ENCODE measurements around the gene PARP16. TPM values are rescaled to one million over a fixed set of nuclear protein-coding genes. Genes with fewer than 3 reads are reported as not detected.

The PARP16 gene
- total RNA-seq, 2 experiments from 2014 or later = 17.9 to 20.1 TPM

DNA sequence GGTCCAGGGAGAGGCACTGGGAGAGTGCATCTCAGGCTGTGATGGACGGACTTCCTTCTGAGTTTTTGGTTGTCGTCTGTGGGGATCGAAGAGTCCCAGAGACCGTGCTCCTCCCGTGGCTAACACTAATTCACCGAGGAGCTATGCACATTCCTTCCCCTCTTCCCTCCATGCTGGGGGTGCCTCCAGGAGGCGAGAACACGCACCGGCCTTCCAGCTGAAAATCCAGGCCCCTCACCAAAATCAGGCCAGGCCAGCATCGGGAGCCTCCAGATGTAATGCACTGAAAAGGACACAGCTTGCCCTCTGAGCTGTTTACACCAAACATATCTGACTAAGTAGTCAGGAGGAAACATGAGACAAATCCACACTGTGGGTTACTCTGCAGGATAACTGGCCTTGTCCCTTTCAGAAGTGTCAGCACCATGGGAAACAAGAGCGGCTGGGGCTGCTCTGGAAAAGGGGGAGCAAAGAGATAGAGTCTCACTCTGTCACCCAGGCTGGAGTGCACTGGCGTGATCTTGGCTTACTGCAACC lies 23.3 kb upstream of the PARP16 start:
- no peaks in the 10 kb centered on the region for H3K9me3 Mint-ChIP-seq (ENCODE audit: low read depth)
- POLR2A ChIA-PET = interaction anchor here (0.5 kb wide), 1 partner anchor 72 kb away, joined by 4 read pairs; no protein-coding TSS in a partner anchor
- no peak overlapping the region for H3K27ac Mint-ChIP-seq
- H3K36me3 Mint-ChIP-seq (ENCODE audit: low read depth) = no peaks in the 10 kb centered on the region
- ATAC-seq (no peak), DNase-seq (no peak)
- peaks cover 14% of the 10 kb centered on the region for H3K4me1 Mint-ChIP-seq
- peaks cover 2% of the 10 kb centered on the region for H3K27me3 Mint-ChIP-seq
- no peak overlapping the region for H3K4me3 Mint-ChIP-seq
- intact Hi-C loops (cut with DNase I, micrococcal nuclease) = loop anchor here (5.0 to 10.0 kb wide), 4 partner anchors 222 to 1195 kb away; partner anchors contain the start of genes HACD3 (in 1 of the 2), MAP2K1 (in 1 of the 2), RPL4 (in 1 of the 2) and ZWILCH (in 1 of the 2)
- CTCF ChIA-PET = interaction anchor here (0.5 to 1.2 kb wide), 2 partner anchors 10 to 73 kb away, joined by 3 read pairs; no protein-coding TSS in a partner anchor

DNA sequence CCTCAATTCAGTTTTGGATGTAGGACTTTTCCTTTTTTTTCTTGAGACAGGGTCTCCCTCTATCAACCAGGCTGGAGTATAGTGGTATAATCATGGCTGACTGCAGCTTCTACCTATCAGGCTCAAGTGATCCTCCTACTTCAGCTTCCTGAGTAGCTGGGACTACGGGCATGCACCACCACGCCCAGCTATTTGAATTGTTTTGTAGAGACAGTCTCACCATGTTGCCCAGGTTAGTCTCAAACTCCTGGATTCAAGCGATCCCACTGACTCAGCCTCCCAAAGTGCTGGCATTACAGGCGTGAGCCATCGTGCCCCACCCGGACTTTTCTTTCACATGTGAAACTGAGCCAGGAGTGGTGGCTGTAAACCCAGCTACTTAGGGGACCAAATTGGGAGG lies 21.3 kb upstream of the PARP16 start:
- Mint-ChIP-seq H3K9me3 (ENCODE audit: low read depth) (no peaks in the 10 kb centered on the region), H3K27me3 (peaks cover 2% of the 10 kb centered on the region), H3K36me3 (ENCODE audit: low read depth) (no peaks in the 10 kb centered on the region), H3K4me3 (no peak overlapping the region), H3K4me1 (peaks cover 25% of the 10 kb centered on the region), H3K27ac (no peak overlapping the region)
- ATAC-seq (no peak), DNase-seq (no peak)
- intact Hi-C loops (cut with DNase I, micrococcal nuclease) = loop anchor here (5.0 to 10.0 kb wide), 4 partner anchors 224 to 1197 kb away; partner anchors contain the start of genes HACD3 (in 1 of the 2), MAP2K1 (in 1 of the 2), RPL4 (in 1 of the 2) and ZWILCH (in 1 of the 2)
- POLR2A ChIA-PET = no interaction called here
- CTCF ChIA-PET = interaction anchor here (0.7 kb wide), 1 partner anchor 23 kb away, joined by 3 read pairs; no protein-coding TSS in a partner anchor

DNA sequence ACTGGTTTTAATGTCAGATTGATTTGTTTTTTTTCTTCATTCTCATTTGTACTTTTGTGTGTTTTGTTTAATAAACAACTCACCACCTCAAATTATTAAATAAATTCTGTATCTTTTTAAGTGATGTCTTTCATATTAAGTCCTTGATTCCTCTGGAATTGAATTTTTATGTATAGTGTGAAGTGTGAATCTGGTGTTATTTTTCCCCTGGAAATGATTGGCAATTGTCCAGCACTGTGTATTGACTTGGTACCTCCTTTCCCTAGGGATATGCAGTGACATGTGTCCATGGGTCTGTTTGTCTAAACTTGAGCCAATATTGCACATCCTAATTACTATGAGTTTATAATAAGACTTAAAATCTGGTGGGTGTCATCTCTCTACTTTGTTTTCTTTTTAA lies 19.9 kb upstream of the PARP16 start:
- no peak overlapping the region for H3K27ac Mint-ChIP-seq
- H3K27me3 Mint-ChIP-seq = no peaks in the 10 kb centered on the region
- ChIA-PET CTCF (interaction anchor here (0.7 to 2.5 kb wide), 2 partner anchors 12 to 21 kb away, joined by 3 to 6 read pairs; no protein-coding TSS in a partner anchor), POLR2A (interaction anchor here (0.7 to 2.9 kb wide), 4 partner anchors 10 to 121 kb away, joined by 6 to 137 read pairs (median 41); partner anchors contain the start of genes CLPX and PARP16)
- DNase-seq (no peak), ATAC-seq (no peak)
- H3K36me3 Mint-ChIP-seq (ENCODE audit: low read depth) = no peaks in the 10 kb centered on the region
- H3K4me1 Mint-ChIP-seq = peaks cover 25% of the 10 kb centered on the region
- H3K4me3 Mint-ChIP-seq = no peak overlapping the region
- H3K9me3 Mint-ChIP-seq (ENCODE audit: low read depth) = no peaks in the 10 kb centered on the region
- intact Hi-C loops (cut with DNase I, micrococcal nuclease) = loop anchor here (5.0 to 10.0 kb wide), 4 partner anchors 226 to 1198 kb away; partner anchors contain the start of genes HACD3 (in 1 of the 2), MAP2K1 (in 1 of the 2), RPL4 (in 1 of the 2) and ZWILCH (in 1 of the 2)

- ChIA-PET CTCF (interaction anchor here (0.6 to 2.5 kb wide), 4 partner anchors 9 to 424 kb away, joined by 3 to 15 read pairs (median 4); partner anchors contain the start of gene PARP16), POLR2A (interaction anchor here (0.7 to 2.9 kb wide), 11 partner anchors 8 to 564 kb away, joined by 5 to 137 read pairs (median 12); partner anchors contain the start of genes CLPX, PARP16, RAB11A and RNU5A-1)
- intact Hi-C loops (cut with DNase I, micrococcal nuclease) = loop anchor here (2.0 to 10.0 kb wide), 9 partner anchors 173 to 1199 kb away; partner anchors contain the start of genes HACD3 (in 1 of the 2), MAP2K1 (in 1 of the 2), MTFMT (in 1 of the 2) and PDCD7 (in 1 of the 2)
- DNase-seq = no peak
- Mint-ChIP-seq H3K4me1 (peaks cover 25% of the 10 kb centered on the region), H3K36me3 (ENCODE audit: low read depth) (no peaks in the 10 kb centered on the region), H3K9me3 (ENCODE audit: low read depth) (no peaks in the 10 kb centered on the region), H3K27ac (no peak overlapping the region), H3K4me3 (no peak overlapping the region), H3K27me3 (no peaks in the 10 kb centered on the region)
- ATAC-seq = no peak
Observed at GRCh38 chr15:65305776-65306175, 19.1 kb upstream of the PARP16 start.

GRCh38 chr15:65305150-65305758 lies 18.6 kb upstream of the PARP16 start:
- Mint-ChIP-seq H3K4me1 (peaks cover 29% of the 10 kb centered on the region), H3K9me3 (ENCODE audit: low read depth) (no peaks in the 10 kb centered on the region), H3K36me3 (ENCODE audit: low read depth) (no peaks in the 10 kb centered on the region), H3K4me3 (peak overlapping the region; percentile 89), H3K27ac (peak overlapping the region; percentile 98), H3K27me3 (no peaks in the 10 kb centered on the region)
- DNase-seq (no peak), ATAC-seq (peak; percentile 22)
- intact Hi-C loops (cut with DNase I, micrococcal nuclease) = loop anchor here (2.0 to 10.0 kb wide), 9 partner anchors 172 to 1200 kb away; partner anchors contain the start of genes HACD3 (in 1 of the 2), MAP2K1 (in 1 of the 2), MTFMT (in 1 of the 2) and PDCD7 (in 1 of the 2)
- ChIA-PET CTCF (interaction anchor here (0.6 to 2.5 kb wide), 7 partner anchors 9 to 252 kb away, joined by 3 to 15 read pairs (median 5); partner anchors contain the start of genes CLPX and PARP16), POLR2A (interaction anchor here (0.6 to 2.9 kb wide), 48 partner anchors 8 to 1051 kb away, joined by 3 to 137 read pairs (median 5); partner anchors contain the start of genes CLPX, DENND4A, HACD3 and INTS14)

GRCh38 chr15:65304381-65305149 lies 17.9 kb upstream of the PARP16 start, which contains the start of gene RNU5B-1:
RNU5B-1 (plus strand) TSS chr15:65304677.
- ATAC-seq = peak; percentile 75
- Mint-ChIP-seq H3K36me3 (ENCODE audit: low read depth) (no peaks in the 10 kb centered on the region), H3K4me1 (peaks cover 36% of the 10 kb centered on the region), H3K9me3 (ENCODE audit: low read depth) (no peaks in the 10 kb centered on the region), H3K27me3 (no peaks in the 10 kb centered on the region), H3K4me3 (peak within 1 kb of the TSS; percentile 89), H3K27ac (peak within 1 kb of the TSS; percentile 98)
- ChIA-PET CTCF (interaction anchor here (0.7 to 2.5 kb wide), 6 partner anchors 14 to 251 kb away, joined by 4 to 15 read pairs (median 6); partner anchors contain the start of genes CLPX and PARP16), POLR2A (interaction anchor here (0.6 to 2.9 kb wide), 54 partner anchors 8 to 1052 kb away, joined by 3 to 137 read pairs (median 4); partner anchors contain the start of genes CLPX, DENND4A, HACD3 and INTS14)
- intact Hi-C loops (cut with DNase I, micrococcal nuclease) = loop anchor here (1.0 to 10.0 kb wide), 17 partner anchors 8 to 1200 kb away; partner anchors contain the start of genes PDCD7 (in 2 of the 2), RNU5A-1 (in 2 of the 2), CLPX (in 1 of the 2) and DENND4A (in 1 of the 2)
- peak; percentile 87 for DNase-seq

DNA sequence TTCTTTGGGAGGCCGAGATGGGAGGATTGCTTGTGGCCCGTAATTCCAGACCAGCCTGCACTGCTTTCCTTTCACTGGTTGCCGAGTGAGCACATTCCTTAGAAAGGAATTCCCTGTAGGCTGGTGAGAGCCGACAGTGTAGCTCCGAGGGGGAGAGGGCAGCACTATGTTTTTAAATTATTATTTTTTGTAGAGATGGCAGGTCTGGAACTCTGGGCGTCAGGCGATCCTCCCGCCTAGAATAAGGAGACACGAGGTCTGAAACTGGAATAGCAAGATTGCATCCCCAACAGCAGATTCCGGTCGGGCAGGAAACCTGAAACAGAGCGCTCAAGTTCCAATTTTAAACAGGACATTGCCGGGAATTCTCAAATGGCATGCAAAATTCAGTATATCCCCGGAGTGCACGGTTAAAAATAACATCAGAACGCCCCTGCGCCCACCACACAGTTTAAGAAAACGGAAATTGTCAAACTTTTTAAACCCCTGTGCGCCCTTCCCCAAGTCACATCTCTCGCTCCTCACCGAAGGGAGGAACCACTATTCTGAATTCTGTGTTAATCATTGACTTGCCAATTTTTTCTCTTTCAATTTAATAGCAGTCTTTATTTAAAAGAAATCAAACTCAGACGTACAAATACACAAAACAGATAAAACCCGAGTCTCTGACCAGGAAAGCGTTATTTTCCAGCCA lies 17.2 kb upstream of the PARP16 start:
- Mint-ChIP-seq H3K9me3 (ENCODE audit: low read depth) (no peaks in the 10 kb centered on the region), H3K36me3 (ENCODE audit: low read depth) (no peaks in the 10 kb centered on the region), H3K4me1 (peaks cover 43% of the 10 kb centered on the region), H3K27ac (peak overlapping the region; percentile 98), H3K4me3 (peak overlapping the region; percentile 89), H3K27me3 (no peaks in the 10 kb centered on the region)
- POLR2A ChIA-PET = interaction anchor here (0.7 to 2.9 kb wide), 21 partner anchors 8 to 606 kb away, joined by 3 to 137 read pairs (median 7); partner anchors contain the start of genes CLPX, HACD3, INTS14 and PARP16
- CTCF ChIA-PET = interaction anchor here (0.7 to 1.7 kb wide), 3 partner anchors 18 to 284 kb away, joined by 5 to 15 read pairs (median 8); partner anchors contain the start of gene PARP16
- peak; percentile 33 for DNase-seq
- intact Hi-C loops (cut with DNase I, micrococcal nuclease) = loop anchor here (1.0 to 10.0 kb wide), 16 partner anchors 8 to 1201 kb away; partner anchors contain the start of genes PDCD7 (in 2 of the 2), RNU5A-1 (in 2 of the 2), CLPX (in 1 of the 2) and DENND4A (in 1 of the 2)
- no peak for ATAC-seq

- Mint-ChIP-seq H3K36me3 (ENCODE audit: low read depth) (no peaks in the 10 kb centered on the region), H3K4me1 (peaks cover 59% of the 10 kb centered on the region), H3K4me3 (no peak overlapping the region), H3K9me3 (ENCODE audit: low read depth) (no peaks in the 10 kb centered on the region), H3K27ac (no peak overlapping the region), H3K27me3 (no peaks in the 10 kb centered on the region)
- ATAC-seq = no peak
- ChIA-PET POLR2A (no interaction called here), CTCF (interaction anchor here (1.4 kb wide), 1 partner anchor 116 kb away, joined by 3 read pairs; no protein-coding TSS in a partner anchor)
- peak; percentile 15 for DNase-seq
- intact Hi-C loops (cut with DNase I, micrococcal nuclease) = loop anchor here (5.0 to 10.0 kb wide), 6 partner anchors 170 to 1203 kb away; partner anchors contain the start of genes MAP2K1 (in 1 of the 2), PDCD7 (in 1 of the 2), RPL4 (in 1 of the 2) and SPG21 (in 1 of the 2)
Observed at GRCh38 chr15:65302061-65302460, 15.4 kb upstream of the PARP16 start.

- Mint-ChIP-seq H3K36me3 (ENCODE audit: low read depth) (no peaks in the 10 kb centered on the region), H3K27me3 (no peaks in the 10 kb centered on the region), H3K4me3 (no peak overlapping the region), H3K4me1 (peaks cover 60% of the 10 kb centered on the region), H3K9me3 (ENCODE audit: low read depth) (no peaks in the 10 kb centered on the region), H3K27ac (peak overlapping the region; percentile 90)
- ATAC-seq = no peak
- intact Hi-C loops (cut with DNase I, micrococcal nuclease) = loop anchor here (1.0 to 10.0 kb wide), 9 partner anchors 116 to 1204 kb away; partner anchors contain the start of genes PDCD7 (in 2 of the 2), CLPX (in 1 of the 2), MAP2K1 (in 1 of the 2) and RPL4 (in 1 of the 2)
- DNase-seq = no peak
- ChIA-PET CTCF (interaction anchor here (0.7 to 2.7 kb wide), 4 partner anchors 15 to 495 kb away, joined by 3 to 20 read pairs (median 8); partner anchors contain the start of genes CLPX and PARP16), POLR2A (interaction anchor here (0.5 to 2.3 kb wide), 9 partner anchors 14 to 1296 kb away, joined by 3 to 33 read pairs (median 3); partner anchors contain the start of genes CLPX and PARP16)
Observed at GRCh38 chr15:65300924-65301441, 14.3 kb upstream of the PARP16 start.

All from activated CD4-positive, alpha-beta T cell treated with anti-CD3 and anti-CD28 coated beads for 36 hours (primary cell).